Measurements from ENCODE around the gene MTMR2.

The MTMR2 gene

GRCh38 chr11:95789506-95790122 lies 134.3 kb downstream of the MTMR2 start, which contains the start of gene FAM76B:
TSS of gene FAM76B (minus strand) at chr11:95789782. CDS start at chr11:95789478, 304 bp downstream.
- peak; percentile 95 for DNase-seq (ENCODE audit: extremely low read depth in 1 of 2, low read depth in 1 of 2)

- DNase-seq (ENCODE audit: extremely low read depth in 1 of 2, low read depth in 1 of 2) = no peak
These were observed 134.9 kb downstream of the MTMR2 start for GRCh38 chr11:95788921-95789505.
